HL-60 (cell line): ENCODE data around the gene GADD45B.

ENCODE experiments used
- GABPA ChIP-seq: IDR thresholded peaks from 2 replicates; pipeline ENCODE4 v1.6.1; 2012; ENCODE audit warnings: low read depth
- POLR2AphosphoS5 ChIP-seq: IDR thresholded peaks from 2 replicates; pipeline ENCODE4 v1.6.1; 2012; ENCODE audit warnings: low read depth
- TF ChIP-seq, protein P1 (sequence below): IDR thresholded peaks from one replicate; pipeline ENCODE4 v1.5.1; 2011; ENCODE audit warnings: low read length, control low read depth, inconsistent platforms; ENCODE audit not compliant: insufficient read depth
- TF ChIP-seq, protein P2 (sequence below): IDR thresholded peaks from 2 replicates; pipeline ENCODE4 v1.6.1; 2012; ENCODE audit warnings: low read depth; ENCODE audit not compliant: insufficient replicate concordance

DNA sequence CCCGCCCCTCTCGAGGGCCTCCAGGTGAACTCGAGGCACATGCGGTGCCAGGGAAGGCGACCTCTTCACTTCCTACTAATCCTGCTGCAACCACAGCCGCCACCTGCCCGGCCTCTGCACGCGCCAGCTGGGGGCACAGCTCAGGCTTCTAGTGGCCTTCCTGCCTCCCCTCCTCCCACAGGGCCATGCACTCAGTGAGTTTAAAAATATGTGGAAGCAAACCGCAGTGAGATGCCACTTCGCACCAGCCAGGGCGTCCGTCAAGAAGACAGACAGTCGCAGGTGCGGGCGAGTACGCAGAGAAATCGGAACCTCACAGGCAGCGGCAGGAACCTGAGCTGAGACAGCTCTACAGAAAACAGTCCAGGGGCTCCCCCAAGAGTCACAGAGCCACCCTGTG, 29.5 kb upstream of the GADD45B start:
- TF ChIP-seq, protein P1, sequence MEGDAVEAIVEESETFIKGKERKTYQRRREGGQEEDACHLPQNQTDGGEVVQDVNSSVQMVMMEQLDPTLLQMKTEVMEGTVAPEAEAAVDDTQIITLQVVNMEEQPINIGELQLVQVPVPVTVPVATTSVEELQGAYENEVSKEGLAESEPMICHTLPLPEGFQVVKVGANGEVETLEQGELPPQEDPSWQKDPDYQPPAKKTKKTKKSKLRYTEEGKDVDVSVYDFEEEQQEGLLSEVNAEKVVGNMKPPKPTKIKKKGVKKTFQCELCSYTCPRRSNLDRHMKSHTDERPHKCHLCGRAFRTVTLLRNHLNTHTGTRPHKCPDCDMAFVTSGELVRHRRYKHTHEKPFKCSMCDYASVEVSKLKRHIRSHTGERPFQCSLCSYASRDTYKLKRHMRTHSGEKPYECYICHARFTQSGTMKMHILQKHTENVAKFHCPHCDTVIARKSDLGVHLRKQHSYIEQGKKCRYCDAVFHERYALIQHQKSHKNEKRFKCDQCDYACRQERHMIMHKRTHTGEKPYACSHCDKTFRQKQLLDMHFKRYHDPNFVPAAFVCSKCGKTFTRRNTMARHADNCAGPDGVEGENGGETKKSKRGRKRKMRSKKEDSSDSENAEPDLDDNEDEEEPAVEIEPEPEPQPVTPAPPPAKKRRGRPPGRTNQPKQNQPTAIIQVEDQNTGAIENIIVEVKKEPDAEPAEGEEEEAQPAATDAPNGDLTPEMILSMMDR, result no peak
- TF ChIP-seq POLR2AphosphoS5, result peak; percentile 97
- TF ChIP-seq GABPA, result no peak
- TF ChIP-seq, protein P2, sequence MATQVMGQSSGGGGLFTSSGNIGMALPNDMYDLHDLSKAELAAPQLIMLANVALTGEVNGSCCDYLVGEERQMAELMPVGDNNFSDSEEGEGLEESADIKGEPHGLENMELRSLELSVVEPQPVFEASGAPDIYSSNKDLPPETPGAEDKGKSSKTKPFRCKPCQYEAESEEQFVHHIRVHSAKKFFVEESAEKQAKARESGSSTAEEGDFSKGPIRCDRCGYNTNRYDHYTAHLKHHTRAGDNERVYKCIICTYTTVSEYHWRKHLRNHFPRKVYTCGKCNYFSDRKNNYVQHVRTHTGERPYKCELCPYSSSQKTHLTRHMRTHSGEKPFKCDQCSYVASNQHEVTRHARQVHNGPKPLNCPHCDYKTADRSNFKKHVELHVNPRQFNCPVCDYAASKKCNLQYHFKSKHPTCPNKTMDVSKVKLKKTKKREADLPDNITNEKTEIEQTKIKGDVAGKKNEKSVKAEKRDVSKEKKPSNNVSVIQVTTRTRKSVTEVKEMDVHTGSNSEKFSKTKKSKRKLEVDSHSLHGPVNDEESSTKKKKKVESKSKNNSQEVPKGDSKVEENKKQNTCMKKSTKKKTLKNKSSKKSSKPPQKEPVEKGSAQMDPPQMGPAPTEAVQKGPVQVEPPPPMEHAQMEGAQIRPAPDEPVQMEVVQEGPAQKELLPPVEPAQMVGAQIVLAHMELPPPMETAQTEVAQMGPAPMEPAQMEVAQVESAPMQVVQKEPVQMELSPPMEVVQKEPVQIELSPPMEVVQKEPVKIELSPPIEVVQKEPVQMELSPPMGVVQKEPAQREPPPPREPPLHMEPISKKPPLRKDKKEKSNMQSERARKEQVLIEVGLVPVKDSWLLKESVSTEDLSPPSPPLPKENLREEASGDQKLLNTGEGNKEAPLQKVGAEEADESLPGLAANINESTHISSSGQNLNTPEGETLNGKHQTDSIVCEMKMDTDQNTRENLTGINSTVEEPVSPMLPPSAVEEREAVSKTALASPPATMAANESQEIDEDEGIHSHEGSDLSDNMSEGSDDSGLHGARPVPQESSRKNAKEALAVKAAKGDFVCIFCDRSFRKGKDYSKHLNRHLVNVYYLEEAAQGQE, result no peak
